Stomach (tissue), 9 donors: ENCODE measurements around the gene SUV39H2. TPM values are rescaled to one million over a fixed set of nuclear protein-coding genes. Genes with fewer than 3 reads are reported as not detected.
A peak's percentile ranks its signal among the peaks of the same experiment; 100 is the strongest.
"Not testable (repeated sequence)": the region's sequence is repeated elsewhere in the genome, so short reads cannot be mapped to it uniquely, and the experiment has no call there.

ENCODE experiments used
- DNase-seq, 2 donors: peaks; one replicate each; pipeline versions ENCODE4 v3.0.0 to v3.0.0-alpha.2; 2013 to 2019
- H3K27ac ChIP-seq, 5 donors: fragments of 200-600 bp in 4 of 5; sonication (generic) in 4 of 5; one replicate each; pipeline ENCODE4 v1.5.1; 2013 to 2019; ENCODE audit warnings: mild to moderate bottlenecking in 1 of 5, moderate library complexity in 1 of 5
- H3K27me3 ChIP-seq, 3 donors: fragments of 200-600 bp; sonication (generic); one replicate each; pipeline ENCODE4 v1.5.1; 2017 to 2019; ENCODE audit warnings: mixed run types in 1 of 3
- H3K36me3 ChIP-seq, 4 donors: fragments of 200-600 bp; sonication (generic); 1 replicate in 3 of 4; 2 replicates in 1 of 4; pipeline ENCODE4 v1.5.1; 2016 to 2019
- H3K4me1 ChIP-seq, 4 donors: fragments of 200-600 bp; sonication (generic); one replicate each; pipeline ENCODE4 v1.5.1; 2016 to 2019
- H3K4me3 ChIP-seq, 4 donors: fragments of 200-600 bp; sonication (generic) in 3 of 4; one replicate each; pipeline ENCODE4 v1.5.1; 2016 to 2019; ENCODE audit warnings: mild to moderate bottlenecking in 1 of 4
- H3K9me3 ChIP-seq, 4 donors: fragments of 200-600 bp; sonication (generic); one replicate each; pipeline ENCODE4 v1.5.1; 2016 to 2019
- EP300 ChIP-seq: sonication (generic); formaldehyde crosslinking; IDR thresholded peaks from one replicate; pipeline ENCODE4 v1.6.1; 2017; ENCODE audit warnings: antibody characterized with exemption
- POLR2A ChIP-seq, 4 donors: fragments of 450-650 bp; IDR thresholded peaks; one replicate each; pipeline ENCODE4 v1.6.1; 2016; ENCODE audit warnings: antibody characterized with exemption in 4 of 4, control low read depth in 2 of 4, mild to moderate bottlenecking in 1 of 4, moderate library complexity in 1 of 4
- POLR2AphosphoS5 ChIP-seq, 3 donors: sonication (generic); formaldehyde crosslinking; IDR thresholded peaks; one replicate each; pipeline ENCODE4 v1.6.1; 2016; ENCODE audit warnings: antibody characterized with exemption in 3 of 3
- WGBS, 5 donors: extraction: QIAGEN DNeasy Blood & Tissue Kit in 3 of 5; methylation state at CpG; one replicate each; pipeline versions ENCODE4 v1.1.5 to v1.1.7; 2013 to 2018; 5-methylcytosine and 5-hydroxymethylcytosine counted together
- intact Hi-C: fragments of 100-400 bp; cut with DNase I; formaldehyde crosslinking; loops from one replicate; pipeline ENCODE4 v1.15.1; 2023; ENCODE audit warnings: low total_unique reads
- polyA plus RNA-seq, 3 donors: library from polyadenylated mRNA; stranded (reverse); fragments of 200-250 nt; gene quantifications; one replicate each; pipeline ENCODE4 v1.2.3, GENCODE V29; 2013
- total RNA-seq, 5 donors: library from RNA; depleted of rRNA; stranded (reverse); fragments of >200 nt; gene quantifications; one replicate each; pipeline versions ENCODE4 v1.1.0 to v1.2.3, GENCODE V29; 2014 to 2016
- TF ChIP-seq, protein P1 (sequence below), 7 experiments: fragments of 450-650 bp in 4 of 7; fragments of 200-600 bp in 3 of 7; sonication (generic) in 3 of 7; IDR thresholded peaks; one replicate each; pipeline ENCODE4 v1.5.1; 2016 to 2019; ENCODE audit warnings: antibody characterized with exemption in 7 of 7, control low read depth in 2 of 7, mild to moderate bottlenecking in 1 of 7
- donor health status: healthy with polysubstance abuse.
- donor health status: Bipolar disorder and iron deficiency.
- donor health status: healthy.

Gene SUV39H2
- total and polyA plus RNA-seq, 8 donors, result 0.58 to 68.3 (median 5.7) TPM

DNA sequence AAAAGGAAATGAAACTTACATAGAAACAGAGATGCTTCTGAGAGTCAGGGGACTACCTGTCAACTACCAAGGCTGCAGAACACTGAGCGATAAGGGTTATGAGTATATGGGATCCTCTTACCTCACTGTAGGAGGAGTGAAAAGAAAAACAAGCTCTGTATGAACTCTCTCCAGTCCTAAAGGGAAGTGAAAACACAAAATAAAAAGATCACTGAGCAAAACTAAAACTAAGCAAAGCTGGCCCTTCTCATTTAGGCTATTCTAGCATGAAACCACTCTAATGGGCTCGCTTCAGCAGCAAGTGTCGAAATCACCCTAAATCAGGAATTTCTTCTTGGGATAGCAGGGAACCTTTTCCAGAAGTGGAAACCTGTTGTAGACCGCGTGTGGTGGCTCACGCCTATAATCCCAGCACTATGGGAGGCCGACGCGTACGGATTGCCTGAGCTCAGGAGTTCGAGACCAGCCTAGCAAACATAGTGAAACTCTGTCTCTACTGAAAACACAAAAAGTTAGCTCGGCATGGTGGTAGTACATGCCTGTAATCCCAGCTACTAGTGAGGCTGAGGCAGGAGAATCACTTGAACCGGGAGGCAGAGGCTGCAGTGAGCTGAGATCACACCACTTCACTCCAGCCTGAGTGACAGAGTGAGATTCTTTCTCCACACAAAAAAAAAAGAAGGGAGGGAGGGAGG lies 48.2 kb downstream of the SUV39H2 start:
- Histone ChIP-seq H3K4me3 (no peak overlapping the region), H3K27me3 (no peaks in the 10 kb centered on the region), H3K9me3 (no peaks in the 10 kb centered on the region), H3K36me3 (peaks cover 28 to 100% (median 98%) of the 10 kb centered on the region in 4 donors), H3K4me1 (no peaks in the 10 kb centered on the region), H3K27ac (peak overlapping the region; percentile 0 to 81 (median 73))
- no peak for TF ChIP-seq EP300
- TF ChIP-seq POLR2AphosphoS5 (IDR thresholded peaks at IDR 0.05), result no peak
- TF ChIP-seq, protein P1, sequence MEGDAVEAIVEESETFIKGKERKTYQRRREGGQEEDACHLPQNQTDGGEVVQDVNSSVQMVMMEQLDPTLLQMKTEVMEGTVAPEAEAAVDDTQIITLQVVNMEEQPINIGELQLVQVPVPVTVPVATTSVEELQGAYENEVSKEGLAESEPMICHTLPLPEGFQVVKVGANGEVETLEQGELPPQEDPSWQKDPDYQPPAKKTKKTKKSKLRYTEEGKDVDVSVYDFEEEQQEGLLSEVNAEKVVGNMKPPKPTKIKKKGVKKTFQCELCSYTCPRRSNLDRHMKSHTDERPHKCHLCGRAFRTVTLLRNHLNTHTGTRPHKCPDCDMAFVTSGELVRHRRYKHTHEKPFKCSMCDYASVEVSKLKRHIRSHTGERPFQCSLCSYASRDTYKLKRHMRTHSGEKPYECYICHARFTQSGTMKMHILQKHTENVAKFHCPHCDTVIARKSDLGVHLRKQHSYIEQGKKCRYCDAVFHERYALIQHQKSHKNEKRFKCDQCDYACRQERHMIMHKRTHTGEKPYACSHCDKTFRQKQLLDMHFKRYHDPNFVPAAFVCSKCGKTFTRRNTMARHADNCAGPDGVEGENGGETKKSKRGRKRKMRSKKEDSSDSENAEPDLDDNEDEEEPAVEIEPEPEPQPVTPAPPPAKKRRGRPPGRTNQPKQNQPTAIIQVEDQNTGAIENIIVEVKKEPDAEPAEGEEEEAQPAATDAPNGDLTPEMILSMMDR (IDR thresholded peaks at IDR 0.05), result no peak
- no peak for TF ChIP-seq POLR2A (IDR thresholded peaks at IDR 0.05)
- 89 to 95% (median 92%) methylated on average over 13 of the region's 13 CpGs for WGBS, 5 donors
- intact Hi-C loops, result no loop called here
- no peak for DNase-seq

DNA sequence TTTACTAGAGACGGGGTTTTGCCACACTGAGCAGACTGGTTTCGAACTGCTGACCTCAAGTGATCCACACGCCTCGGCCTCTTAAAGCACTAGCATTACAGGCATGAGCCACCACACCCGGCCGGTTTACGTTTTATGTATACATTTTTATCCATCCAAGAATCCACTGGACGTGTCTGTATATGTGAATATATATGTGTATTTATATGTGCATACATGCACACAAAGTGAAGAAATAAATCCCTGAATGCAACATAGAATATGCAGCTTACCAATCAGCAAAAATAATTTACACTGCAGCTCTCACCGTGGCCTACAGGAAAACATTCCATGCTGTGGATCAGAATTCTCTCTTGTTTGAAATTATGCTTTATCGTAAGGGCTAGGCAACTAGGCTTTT lies 51.9 kb downstream of the SUV39H2 start:
- no peaks in the 10 kb centered on the region for H3K9me3 ChIP-seq
- 92 to 95% (median 94%) methylated on average over 10 of the region's 10 CpGs for WGBS, 5 donors
- H3K4me3 ChIP-seq, result no peak overlapping the region
- intact Hi-C loops, result no loop called here
- no peak for TF ChIP-seq POLR2A (IDR thresholded peaks at IDR 0.05)
- TF ChIP-seq EP300, result no peak
- TF ChIP-seq POLR2AphosphoS5 (IDR thresholded peaks at IDR 0.05), result no peak
- TF ChIP-seq, protein P1 (IDR thresholded peaks at IDR 0.05), result no peak
- H3K36me3 ChIP-seq, result peaks cover 47 to 100% (median 100%) of the 10 kb centered on the region in 4 donors
- H3K27ac ChIP-seq, result no peak overlapping the region
- no peaks in the 10 kb centered on the region for H3K4me1 ChIP-seq
- H3K27me3 ChIP-seq, result no peaks in the 10 kb centered on the region
- no peak for DNase-seq

DNA sequence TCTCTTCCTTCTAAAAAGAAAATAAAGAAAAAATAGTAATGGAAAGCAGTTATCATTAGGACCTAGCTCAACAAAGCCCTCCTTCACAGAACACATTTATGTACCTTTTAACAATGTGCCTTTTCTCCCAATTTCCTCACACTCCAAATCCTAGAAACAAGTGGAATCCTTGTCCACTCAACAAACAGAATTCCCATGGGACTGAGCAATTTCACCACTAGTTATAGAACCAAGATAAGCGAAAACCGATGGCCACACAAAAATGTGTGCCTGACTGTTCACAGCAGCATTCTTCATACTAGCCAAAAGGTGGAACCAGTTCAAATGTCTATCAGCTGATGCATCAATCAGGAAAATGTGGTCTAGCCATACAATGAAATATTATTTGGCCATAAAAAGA lies 57.9 kb downstream of the SUV39H2 start:
- Histone ChIP-seq H3K27me3 (no peaks in the 10 kb centered on the region), H3K4me1 (no peaks in the 10 kb centered on the region), H3K36me3 (peaks cover 34 to 82% (median 74%) of the 10 kb centered on the region in 4 donors), H3K27ac (no peak overlapping the region), H3K4me3 (no peak overlapping the region), H3K9me3 (no peaks in the 10 kb centered on the region)
- no peak for DNase-seq
- WGBS, 5 donors, result 84 to 96% (median 95%) methylated on average over 2 of the region's 2 CpGs
- intact Hi-C loops, result no loop called here
- TF ChIP-seq POLR2AphosphoS5 (IDR thresholded peaks at IDR 0.05) (no peak), EP300 (no peak), POLR2A (IDR thresholded peaks at IDR 0.05) (no peak)
- TF ChIP-seq, protein P1 (IDR thresholded peaks at IDR 0.05), result no peak

DNA sequence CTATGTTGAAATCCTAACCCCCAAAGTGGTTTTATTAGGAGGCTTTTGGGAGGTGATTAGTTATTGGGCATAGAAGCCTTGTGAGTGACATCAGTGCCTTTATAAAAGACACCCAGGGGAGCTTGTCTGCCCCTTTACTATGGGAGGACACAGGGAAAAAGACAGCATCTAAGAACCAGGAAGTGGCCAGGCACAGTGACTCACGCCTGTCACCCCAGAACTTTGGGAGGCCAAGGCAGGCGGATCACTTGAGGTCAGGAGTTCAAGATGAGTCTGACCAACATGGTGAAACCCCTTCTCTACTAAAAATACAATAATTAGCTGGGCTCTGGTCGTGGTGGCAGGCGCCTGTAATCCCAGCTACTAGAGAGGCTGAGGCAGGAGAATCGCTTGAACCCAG lies 60.3 kb downstream of the SUV39H2 start:
- DNase-seq, H3K27me3 ChIP-seq, intact Hi-C loops, H3K27ac ChIP-seq, H3K4me1 ChIP-seq, H3K4me3 ChIP-seq, H3K9me3 ChIP-seq: not testable (repeated sequence)
- WGBS, 5 donors, result 81 to 88% (median 84%) methylated on average over 4 of the region's 5 CpGs
- H3K36me3 ChIP-seq, result peaks cover 36 to 81% (median 74%) of the 10 kb centered on the region in 4 donors

DNA sequence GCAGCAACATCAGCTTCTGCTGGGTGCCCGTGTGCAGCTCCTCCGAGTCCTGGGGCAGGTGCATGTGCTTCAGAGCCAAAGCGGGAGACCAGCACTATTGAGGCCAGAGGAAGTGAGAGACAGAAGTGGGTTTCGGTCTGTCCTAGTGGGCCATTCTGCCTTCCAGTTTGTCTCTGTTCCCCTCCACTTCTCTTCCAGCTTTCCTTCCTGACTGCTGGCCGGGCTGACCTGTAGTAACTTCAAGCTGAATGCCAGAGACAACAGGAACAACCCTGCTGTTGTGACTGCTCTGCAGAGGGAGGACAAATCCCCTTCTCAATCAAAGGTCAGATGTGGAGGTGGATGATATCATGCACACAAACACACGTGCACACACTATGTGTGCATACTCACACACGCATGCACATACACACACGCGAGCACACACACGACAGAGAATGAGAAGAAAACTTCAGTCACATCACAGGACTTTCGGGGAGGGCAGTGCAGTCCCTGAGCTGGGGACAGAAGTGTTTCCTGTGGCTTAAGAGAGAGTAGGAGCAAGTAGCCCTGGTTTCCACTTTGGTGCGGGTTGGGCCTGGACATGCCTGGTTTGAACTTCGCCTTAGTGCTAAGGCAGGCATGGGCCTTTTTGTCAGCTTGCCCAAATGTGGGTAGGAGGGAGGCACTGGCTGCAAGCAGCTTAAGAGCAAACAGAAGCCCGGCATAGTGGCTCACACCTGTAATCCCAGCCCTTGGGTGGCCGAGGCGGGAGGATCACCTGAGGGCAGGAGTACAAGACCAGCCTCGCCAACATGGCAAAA lies 63.7 kb downstream of the SUV39H2 start:
- DNase-seq, H3K27ac ChIP-seq, intact Hi-C loops, H3K9me3 ChIP-seq, H3K27me3 ChIP-seq, H3K4me1 ChIP-seq, H3K4me3 ChIP-seq: not testable (repeated sequence)
- peaks cover 31 to 83% (median 78%) of the 10 kb centered on the region in 4 donors for H3K36me3 ChIP-seq
- WGBS, 5 donors, result 87 to 92% (median 90%) methylated on average over 13 to 17 of the region's 17 CpGs

DNA sequence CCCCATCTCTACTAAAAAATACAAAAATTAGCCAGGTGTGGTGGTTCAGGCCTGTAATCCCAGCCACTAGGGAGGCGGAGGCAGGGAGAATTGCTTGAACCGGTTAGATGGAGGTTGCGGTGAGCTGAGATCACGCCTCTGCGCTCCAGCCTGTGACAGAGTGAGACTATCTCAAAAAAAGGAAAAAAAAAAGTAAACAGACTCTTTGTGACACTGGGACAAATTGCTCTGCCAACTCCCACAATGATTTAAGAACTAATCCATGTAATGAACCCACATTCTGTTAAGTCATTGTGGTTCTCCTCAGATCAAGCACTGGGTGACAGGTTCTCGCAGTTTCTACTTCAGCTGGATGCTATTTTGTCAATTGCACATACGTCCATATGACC lies 64.3 kb downstream of the SUV39H2 start:
- H3K27me3 ChIP-seq, H3K27ac ChIP-seq, H3K4me1 ChIP-seq, H3K4me3 ChIP-seq, H3K9me3 ChIP-seq, intact Hi-C loops, DNase-seq: not testable (repeated sequence)
- WGBS, 5 donors, result 93 to 96% (median 95%) methylated on average over 6 to 7 of the region's 7 CpGs
- H3K36me3 ChIP-seq, result peaks cover 37 to 87% (median 80%) of the 10 kb centered on the region in 4 donors
